Mesenchymal stem cell (in vitro differentiated cells and primary cell): ENCODE data around the gene PPP1R13B.

Source experiments
- DNase-seq: peaks from one replicate; pipeline ENCODE4 v3.0.0-alpha.2; 2013
- H2AFZ ChIP-seq: one replicate; pipeline ENCODE4 v1.6.1; 2013; ENCODE audit warnings: low read depth, mild to moderate bottlenecking, control low read depth, inconsistent platforms, low read length, moderate library complexity
- H2AK5ac ChIP-seq: 2 replicates; pipeline ENCODE4 v1.6.1; 2013; ENCODE audit warnings: low read length, moderate library complexity, mild to moderate bottlenecking, inconsistent platforms; ENCODE audit not compliant: severe bottlenecking
- H2BK120ac ChIP-seq: one replicate; pipeline ENCODE4 v1.6.1; 2013; ENCODE audit warnings: low read depth, mild to moderate bottlenecking, inconsistent platforms, low read length, moderate library complexity
- H2BK12ac ChIP-seq, 2 experiments: one replicate each; pipeline ENCODE4 v1.6.1; 2013; ENCODE audit warnings: inconsistent platforms in 2 of 2, low read length in 2 of 2, mild to moderate bottlenecking in 2 of 2, moderate library complexity in 2 of 2, control low read depth in 1 of 2
- H2BK15ac ChIP-seq: one replicate; pipeline ENCODE4 v1.6.1; 2013; ENCODE audit warnings: mild to moderate bottlenecking, low read depth, inconsistent platforms; ENCODE audit not compliant: poor library complexity, severe bottlenecking
- H2BK5ac ChIP-seq: 2 replicates; pipeline ENCODE4 v1.6.1; 2013; ENCODE audit warnings: low read depth, mild to moderate bottlenecking, low read length, control low read depth, inconsistent platforms; ENCODE audit not compliant: poor library complexity, severe bottlenecking
- H3K14ac ChIP-seq, 2 experiments: one replicate each; pipeline ENCODE4 v1.6.1; 2013; ENCODE audit warnings: inconsistent platforms in 2 of 2, low read length in 2 of 2, control low read depth in 1 of 2, mild to moderate bottlenecking in 1 of 2, moderate library complexity in 1 of 2
- H3K18ac ChIP-seq, 2 experiments: one replicate each; pipeline ENCODE4 v1.6.1; 2013; ENCODE audit warnings: inconsistent platforms in 2 of 2, low read length in 2 of 2, control low read depth in 1 of 2, low read depth in 1 of 2, mild to moderate bottlenecking in 1 of 2
- H3K23ac ChIP-seq, 2 experiments: one replicate each; pipeline ENCODE4 v1.6.1; 2013; ENCODE audit warnings: inconsistent platforms in 2 of 2, low read length in 2 of 2, mild to moderate bottlenecking in 2 of 2, moderate library complexity in 2 of 2, control low read depth in 1 of 2
- H3K27ac ChIP-seq: 2 replicates; pipeline ENCODE4 v1.5.1; 2013; ENCODE audit warnings: mild to moderate bottlenecking, moderate library complexity, low read length, control low read depth, inconsistent platforms; ENCODE audit not compliant: poor library complexity, severe bottlenecking
- H3K27me3 ChIP-seq, 2 experiments: 2 replicates each; pipeline versions ENCODE4 v1.6.1 to v1.7.0; 2013; ENCODE audit warnings: low read length in 2 of 2, mild to moderate bottlenecking in 2 of 2, moderate library complexity in 2 of 2, control low read depth in 1 of 2, inconsistent platforms in 1 of 2; ENCODE audit not compliant: control insufficient read depth in 1 of 2, insufficient read depth in 1 of 2
- H3K36me3 ChIP-seq, 2 experiments: 2 replicates each; pipeline versions ENCODE4 v1.6.1 to v1.7.0; 2013; ENCODE audit warnings: low read length in 2 of 2, control low read depth in 1 of 2, inconsistent platforms in 1 of 2, low read depth in 1 of 2, mild to moderate bottlenecking in 1 of 2; ENCODE audit not compliant: insufficient read depth in 2 of 2, control insufficient read depth in 1 of 2
- H3K4ac ChIP-seq, 2 experiments: one replicate each; pipeline ENCODE4 v1.6.1; 2013; ENCODE audit warnings: inconsistent platforms in 2 of 2, low read length in 2 of 2, mild to moderate bottlenecking in 2 of 2, moderate library complexity in 2 of 2, control low read depth in 1 of 2, low read depth in 1 of 2
- H3K4me1 ChIP-seq: 2 replicates; pipeline ENCODE4 v1.6.1; 2013; ENCODE audit warnings: low read depth, low read length, control low read depth; ENCODE audit not compliant: control insufficient read depth, insufficient read depth
- H3K4me2 ChIP-seq: 2 replicates; pipeline ENCODE4 v1.6.1; 2013; ENCODE audit warnings: low read length, mild to moderate bottlenecking, inconsistent platforms; ENCODE audit not compliant: poor library complexity, severe bottlenecking
- H3K4me3 ChIP-seq, 2 experiments: 2 replicates each; pipeline versions ENCODE4 v1.5.1 to v1.7.0; 2013; ENCODE audit warnings: low read length in 2 of 2, mild to moderate bottlenecking in 2 of 2, control low read depth in 1 of 2, low read depth in 1 of 2; ENCODE audit not compliant: insufficient read depth in 1 of 2
- H3K79me1 ChIP-seq: replicated peaks from 2 replicates; pipeline ENCODE4 v1.6.1; 2013; ENCODE audit warnings: mild to moderate bottlenecking, control low read depth, low read length, inconsistent platforms; ENCODE audit not compliant: poor library complexity, severe bottlenecking
- H3K9ac ChIP-seq: 2 replicates; pipeline ENCODE4 v1.7.0; 2013; ENCODE audit warnings: mild to moderate bottlenecking, low read length, moderate library complexity
- H3K9me3 ChIP-seq: 2 replicates; pipeline ENCODE4 v1.7.0; 2013; ENCODE audit warnings: mild to moderate bottlenecking, low read length; ENCODE audit not compliant: control insufficient read depth
- H4K8ac ChIP-seq: one replicate; pipeline ENCODE4 v1.6.1; 2013; ENCODE audit warnings: inconsistent platforms, mild to moderate bottlenecking, low read length, moderate library complexity
- H4K91ac ChIP-seq: one replicate; pipeline ENCODE4 v1.6.1; 2013; ENCODE audit warnings: mild to moderate bottlenecking, low read length, inconsistent platforms
- WGBS: methylation state at CpG from one replicate; pipeline ENCODE4 v1.1.7; 2013; ENCODE audit warnings: mixed read lengths; 5-methylcytosine and 5-hydroxymethylcytosine counted together

Gene PPP1R13B

GRCh38 chr14:103818870-103819269, 28.5 kb downstream of the PPP1R13B start:
- H2AFZ ChIP-seq = no peak overlapping the region
- peaks cover 2% of the 10 kb centered on the region for H3K4me1 ChIP-seq
- H2BK15ac ChIP-seq = no peak overlapping the region
- H3K27ac ChIP-seq = no peak overlapping the region
- no peak overlapping the region for H4K8ac ChIP-seq
- H3K79me1 ChIP-seq = peaks cover 12% of the 10 kb centered on the region
- H3K4me2 ChIP-seq = no peak overlapping the region
- H3K4ac ChIP-seq = no peak overlapping the region
- no peak overlapping the region for H3K14ac ChIP-seq
- WGBS = 84% methylated on average over 1 of the region's 1 CpG
- H2BK5ac ChIP-seq = no peak overlapping the region
- no peaks in the 10 kb centered on the region for H3K9me3 ChIP-seq
- no peak overlapping the region for H2BK12ac ChIP-seq
- no peak overlapping the region for H2BK120ac ChIP-seq
- no peak overlapping the region for H4K91ac ChIP-seq
- DNase-seq = no peak
- no peak overlapping the region for H3K23ac ChIP-seq
- no peak overlapping the region for H3K4me3 ChIP-seq
- H3K36me3 ChIP-seq = no peaks in the 10 kb centered on the region
- no peaks in the 10 kb centered on the region for H3K27me3 ChIP-seq
- no peak overlapping the region for H3K9ac ChIP-seq
- no peak overlapping the region for H2AK5ac ChIP-seq
- no peak overlapping the region for H3K18ac ChIP-seq

GRCh38 chr14:103818422-103818821, 29.0 kb downstream of the PPP1R13B start:
- peaks cover 2% of the 10 kb centered on the region for H3K4me1 ChIP-seq
- no peak overlapping the region for H2AFZ ChIP-seq
- no peak overlapping the region for H3K18ac ChIP-seq
- no peak overlapping the region for H4K8ac ChIP-seq
- no peak overlapping the region for H4K91ac ChIP-seq
- no peak overlapping the region for H2BK5ac ChIP-seq
- no peaks in the 10 kb centered on the region for H3K36me3 ChIP-seq
- no peak overlapping the region for H3K14ac ChIP-seq
- no peak overlapping the region for H3K27ac ChIP-seq
- no peak overlapping the region for H3K23ac ChIP-seq
- H3K79me1 ChIP-seq = peaks cover 12% of the 10 kb centered on the region
- no peak overlapping the region for H2BK120ac ChIP-seq
- no peak overlapping the region for H3K4me2 ChIP-seq
- H3K9ac ChIP-seq = no peak overlapping the region
- H3K4me3 ChIP-seq = no peak overlapping the region
- WGBS = 91% methylated on average over 2 of the region's 3 CpGs
- H3K4ac ChIP-seq = no peak overlapping the region
- no peaks in the 10 kb centered on the region for H3K9me3 ChIP-seq
- no peak overlapping the region for H2BK15ac ChIP-seq
- no peaks in the 10 kb centered on the region for H3K27me3 ChIP-seq
- H2AK5ac ChIP-seq = no peak overlapping the region
- no peak overlapping the region for H2BK12ac ChIP-seq
- DNase-seq = no peak

- WGBS = 95% methylated on average over 1 of the region's 1 CpG
- Histone ChIP-seq H3K9ac (no peak overlapping the region), H3K27me3 (no peaks in the 10 kb centered on the region), H3K4me3 (no peak overlapping the region), H3K23ac (no peak overlapping the region), H2BK15ac (no peak overlapping the region), H3K18ac (no peak overlapping the region), H2AFZ (no peak overlapping the region), H3K9me3 (no peaks in the 10 kb centered on the region), H3K36me3 (no peaks in the 10 kb centered on the region), H3K4me1 (peaks cover 2% of the 10 kb centered on the region), H3K14ac (no peak overlapping the region), H2AK5ac (no peak overlapping the region), H2BK5ac (no peak overlapping the region), H4K8ac (no peak overlapping the region), H2BK12ac (no peak overlapping the region), H3K79me1 (peaks cover 9% of the 10 kb centered on the region), H3K4me2 (no peak overlapping the region), H3K4ac (no peak overlapping the region), H3K27ac (no peak overlapping the region), H4K91ac (no peak overlapping the region), H2BK120ac (no peak overlapping the region)
- DNase-seq = no peak
These were observed 29.8 kb downstream of the PPP1R13B start for GRCh38 chr14:103817595-103817994.

- no peak overlapping the region for H3K18ac ChIP-seq
- no peak overlapping the region for H2BK5ac ChIP-seq
- H3K4me3 ChIP-seq = no peak overlapping the region
- H4K8ac ChIP-seq = no peak overlapping the region
- no peak overlapping the region for H2BK15ac ChIP-seq
- H2AFZ ChIP-seq = no peak overlapping the region
- no peaks in the 10 kb centered on the region for H3K27me3 ChIP-seq
- H2AK5ac ChIP-seq = no peak overlapping the region
- no peak overlapping the region for H2BK12ac ChIP-seq
- peaks cover 2% of the 10 kb centered on the region for H3K4me1 ChIP-seq
- H3K27ac ChIP-seq = no peak overlapping the region
- no peak overlapping the region for H3K4ac ChIP-seq
- WGBS = 45% methylated on average over 3 of the region's 3 CpGs
- H3K79me1 ChIP-seq = peaks cover 8% of the 10 kb centered on the region
- no peak overlapping the region for H3K14ac ChIP-seq
- no peaks in the 10 kb centered on the region for H3K9me3 ChIP-seq
- H3K23ac ChIP-seq = no peak overlapping the region
- no peak overlapping the region for H2BK120ac ChIP-seq
- no peak for DNase-seq
- no peak overlapping the region for H3K4me2 ChIP-seq
- H3K9ac ChIP-seq = no peak overlapping the region
- no peaks in the 10 kb centered on the region for H3K36me3 ChIP-seq
- H4K91ac ChIP-seq = no peak overlapping the region
These were observed 30.4 kb downstream of the PPP1R13B start for GRCh38 chr14:103816991-103817390.
